ENCODE results near the gene KCNJ18.
"Not testable (repeated sequence)": the region's sequence is repeated elsewhere in the genome, so short reads cannot be mapped to it uniquely, and the experiment has no call there.

The KCNJ18 gene

DNA sequence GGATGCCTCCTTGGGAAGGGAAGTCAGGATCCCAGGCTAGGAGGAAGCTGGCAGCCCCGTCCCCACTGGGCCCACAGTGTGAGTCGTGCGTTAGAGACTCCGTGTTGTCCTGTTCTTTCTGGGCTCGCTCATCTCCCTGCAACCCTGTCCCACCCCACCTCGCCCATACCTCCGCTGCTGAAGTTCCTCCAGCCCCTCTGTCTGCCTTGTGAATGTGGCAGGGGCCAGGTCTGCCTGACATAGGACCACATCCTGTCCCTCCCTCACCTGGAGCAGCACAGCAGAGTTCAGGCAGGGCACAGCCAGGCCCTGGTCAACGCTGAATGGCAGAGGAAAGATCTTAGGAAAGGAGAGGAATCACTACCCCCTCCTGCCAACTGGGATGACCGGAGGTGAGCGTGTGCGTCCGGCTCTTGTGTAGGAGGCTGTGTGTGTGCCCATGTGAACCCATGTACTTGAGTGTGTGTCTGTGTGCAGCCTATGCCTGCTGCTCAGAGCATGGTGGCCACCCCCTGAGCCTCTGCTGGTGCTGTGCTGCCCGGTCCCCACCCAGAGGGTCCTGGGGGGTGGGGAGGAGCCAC lies 12.8 kb downstream of the KCNJ18 start:
- no peak for DNase-seq

- DNase-seq, result not testable (repeated sequence)
These were observed 13.4 kb downstream of the KCNJ18 start for GRCh38 chr17:21705746-21706145.

DNA sequence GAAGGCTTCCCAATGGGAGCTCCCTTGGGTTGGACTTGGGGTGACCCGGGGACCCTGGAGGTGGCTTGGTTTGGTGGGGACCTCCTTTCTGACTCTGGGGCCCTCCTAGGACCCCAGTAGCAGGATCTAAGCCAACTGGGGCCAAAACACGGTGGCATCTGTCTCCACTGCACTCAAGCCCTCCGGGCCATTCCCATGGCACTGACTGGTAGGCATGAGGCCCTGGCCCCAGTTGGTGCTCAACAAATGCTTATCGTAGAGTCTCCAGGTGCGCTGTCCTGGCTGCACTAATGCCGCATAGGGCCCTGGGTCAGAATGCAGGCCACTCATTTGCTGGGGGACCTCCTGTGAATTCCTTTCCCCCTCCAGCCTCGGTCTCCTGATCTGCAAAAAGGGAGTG lies 14.2 kb downstream of the KCNJ18 start:
- DNase-seq, result not testable (repeated sequence)

DNA sequence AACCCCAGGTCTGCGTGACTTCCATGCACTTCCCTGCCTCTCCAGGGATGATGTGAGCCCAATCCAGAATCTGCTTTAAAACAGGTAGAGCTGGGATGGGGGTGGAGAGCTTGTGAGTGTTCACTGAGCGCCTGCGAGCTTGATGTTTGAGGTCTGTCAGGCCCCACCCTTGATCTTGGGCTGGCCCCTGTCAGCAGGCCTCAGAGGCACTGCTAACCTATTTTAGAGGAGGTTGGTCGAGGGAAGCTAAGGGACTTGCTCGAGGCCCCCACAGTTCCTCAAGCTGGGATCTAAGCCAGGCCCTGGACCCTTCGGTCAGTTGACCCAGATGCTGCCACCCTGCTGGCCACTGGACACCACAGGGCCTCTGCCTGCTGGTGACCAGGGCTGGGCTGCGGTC lies 14.8 kb downstream of the KCNJ18 start:
- not testable (repeated sequence) for DNase-seq

GRCh38 chr17:21707711-21708611 lies 15.6 kb downstream of the KCNJ18 start:
- not testable (repeated sequence) for DNase-seq

- not testable (repeated sequence) for DNase-seq
These were observed 16.6 kb downstream of the KCNJ18 start for GRCh38 chr17:21708612-21709535.

GRCh38 chr17:21709994-21710393 lies 17.7 kb downstream of the KCNJ18 start:
- not testable (repeated sequence) for DNase-seq

DNA sequence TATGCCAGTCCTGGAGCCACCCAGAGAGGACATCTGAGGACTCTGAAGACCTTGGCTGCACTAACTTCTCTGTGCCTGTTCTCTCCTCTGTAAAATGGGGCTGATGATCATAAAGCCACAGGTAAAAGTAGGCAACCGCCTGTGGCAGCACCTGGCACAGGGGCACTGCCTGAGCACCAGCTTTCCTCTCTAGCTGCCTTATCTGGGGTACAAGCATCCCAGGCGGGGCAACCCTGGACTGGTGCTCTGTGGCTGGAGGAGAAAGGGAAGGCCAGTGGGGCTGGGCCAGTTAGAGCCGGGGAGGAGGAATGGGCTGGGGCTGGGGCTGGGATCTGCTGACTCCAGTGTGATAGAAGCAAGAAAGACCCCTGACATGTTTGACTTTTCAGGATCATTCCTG lies 18.2 kb downstream of the KCNJ18 start:
- DNase-seq, result not testable (repeated sequence)

- DNase-seq, result no peak
These were observed 18.9 kb downstream of the KCNJ18 start for GRCh38 chr17:21711182-21711581.

DNA sequence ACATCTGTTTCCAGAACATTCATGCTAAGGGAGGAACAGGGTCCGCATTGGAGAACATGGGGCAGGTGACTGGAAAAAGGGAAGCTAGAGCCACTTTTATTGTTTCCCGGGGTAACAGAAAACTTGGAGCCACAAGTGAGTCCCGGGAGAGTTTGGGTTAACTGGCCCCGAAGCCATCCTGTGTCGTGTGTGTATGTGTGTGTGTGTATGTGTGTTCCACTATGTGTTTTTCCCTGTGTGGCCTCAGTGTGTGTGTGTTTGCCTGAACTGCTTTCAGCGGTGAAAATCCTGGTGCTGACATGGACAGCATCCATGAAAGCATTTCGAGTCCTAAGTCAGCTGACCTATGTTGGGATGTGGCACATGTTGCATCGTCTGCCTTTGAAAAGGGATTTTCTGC lies 20.7 kb downstream of the KCNJ18 start:
- not testable (repeated sequence) for DNase-seq

DNA sequence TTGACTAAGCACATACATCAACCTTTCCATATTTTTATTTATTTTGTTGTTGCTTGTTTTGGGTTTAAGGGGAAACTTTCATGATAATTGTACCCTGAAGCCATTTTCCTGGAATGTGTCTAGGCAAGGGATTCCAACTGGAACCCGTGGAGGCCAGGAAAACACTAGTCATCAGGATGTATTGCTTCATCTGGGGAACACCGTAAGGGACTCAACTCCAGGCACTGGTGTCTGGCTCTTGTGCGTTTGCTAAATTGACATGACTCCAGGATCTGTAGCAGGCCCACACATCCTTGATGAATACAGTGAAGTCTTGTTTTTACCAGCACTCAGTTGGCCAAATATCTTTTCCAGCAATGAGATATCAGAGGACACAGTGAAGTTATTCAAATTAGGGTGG lies 21.3 kb downstream of the KCNJ18 start:
- DNase-seq, result not testable (repeated sequence)

DNA sequence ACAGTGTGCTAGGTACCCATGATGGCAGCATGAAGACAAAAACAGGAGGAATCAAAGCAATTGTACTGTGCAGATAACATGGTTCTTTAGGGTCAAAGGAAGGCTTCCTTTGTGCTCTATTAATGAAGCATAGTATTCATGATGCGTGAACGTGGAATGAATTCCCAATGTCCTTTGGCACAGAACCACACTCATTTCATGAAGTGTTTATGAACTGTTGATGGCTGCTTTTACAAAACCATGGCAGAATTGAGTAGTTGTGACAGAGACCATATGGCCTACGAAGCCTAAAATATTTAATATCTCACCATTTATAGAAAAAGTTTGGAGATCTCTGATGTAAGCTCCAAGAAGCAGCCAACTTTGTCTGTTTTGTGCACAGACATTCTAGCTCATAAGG lies 22.4 kb downstream of the KCNJ18 start:
- DNase-seq, result not testable (repeated sequence)

- DNase-seq, result not testable (repeated sequence)
These were observed 23.6 kb downstream of the KCNJ18 start for GRCh38 chr17:21715877-21716276.

GRCh38 chr17:21718971-21719370 lies 26.6 kb downstream of the KCNJ18 start:
- DNase-seq, result not testable (repeated sequence)

- DNase-seq, result not testable (repeated sequence)
These were observed 27.3 kb downstream of the KCNJ18 start for GRCh38 chr17:21719511-21720226.

DNA sequence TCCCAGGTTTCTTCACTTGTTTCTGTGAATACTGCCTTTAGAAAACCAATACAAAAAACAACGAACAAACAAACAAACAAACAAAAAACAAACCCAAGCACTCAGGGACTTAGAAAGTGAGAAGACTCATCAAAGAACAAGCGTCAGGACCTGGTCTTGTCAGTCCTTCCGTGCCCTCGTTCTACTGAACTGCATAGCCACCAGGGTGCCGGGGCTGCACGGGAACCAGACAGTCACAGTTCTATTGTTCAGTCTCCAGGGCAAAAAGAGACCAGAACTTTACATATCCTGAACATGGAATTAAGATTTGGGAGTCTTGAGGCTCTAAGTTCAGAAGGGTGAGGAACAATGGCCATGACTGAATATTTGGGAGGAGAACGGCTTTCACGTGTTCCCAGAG lies 28.2 kb downstream of the KCNJ18 start:
- DNase-seq, result not testable (repeated sequence)

DNA sequence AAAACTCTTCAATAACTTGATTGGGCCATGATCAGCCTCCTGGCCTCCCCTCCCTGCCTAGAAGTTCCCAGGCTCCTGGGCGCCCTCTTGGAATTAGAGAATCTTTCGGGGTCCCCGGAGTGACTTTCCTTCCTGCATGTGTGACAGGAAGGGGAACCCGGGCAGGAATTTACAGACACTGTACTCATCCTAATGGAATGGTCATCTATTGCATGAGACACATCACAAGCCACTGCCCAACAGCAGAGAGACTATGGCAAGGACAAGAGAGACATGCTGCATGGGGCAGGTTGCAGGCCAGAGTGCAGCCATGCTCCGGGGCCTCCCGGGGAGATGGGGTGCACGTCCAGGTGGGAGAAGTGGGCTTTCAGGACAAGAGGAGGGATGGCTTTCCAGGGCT lies 29.9 kb downstream of the KCNJ18 start:
- DNase-seq, result not testable (repeated sequence)

DNA sequence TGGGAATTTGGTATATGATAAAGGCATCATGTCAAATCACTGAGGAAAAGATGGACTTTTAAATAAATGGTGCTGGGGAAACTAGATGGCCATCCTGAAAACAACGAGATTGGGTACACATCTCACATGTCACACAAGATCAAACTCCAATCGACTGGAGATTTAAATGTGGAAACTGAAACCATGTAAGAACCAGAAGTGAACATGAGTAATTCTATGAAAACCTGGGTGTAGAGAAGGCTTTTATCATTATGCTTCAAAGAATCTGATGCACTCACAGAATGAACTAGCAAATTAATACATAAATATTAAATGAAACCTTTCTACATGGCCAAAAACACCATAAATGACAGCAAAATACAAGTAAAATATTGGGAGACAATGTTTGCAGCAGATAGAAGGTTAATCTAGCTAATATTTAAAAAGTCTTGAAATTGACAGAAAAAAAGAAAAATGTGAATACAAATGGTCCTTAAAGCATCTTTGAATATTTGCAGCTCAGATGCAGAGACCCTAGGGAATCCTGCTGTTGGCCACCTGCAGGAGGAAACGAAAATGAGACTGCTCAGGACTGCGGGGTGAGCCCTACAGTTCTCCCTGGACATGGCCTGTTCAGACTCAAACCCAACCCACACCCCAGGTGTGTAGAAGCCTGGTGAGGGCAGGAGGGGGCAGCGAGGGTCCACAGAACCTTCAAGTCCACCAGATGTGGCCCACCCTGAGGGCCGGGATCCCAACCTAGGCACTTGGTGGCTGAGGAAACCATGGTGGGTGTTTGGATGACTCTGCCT lies 32.1 kb downstream of the KCNJ18 start:
- not testable (repeated sequence) for DNase-seq

- DNase-seq, result not testable (repeated sequence)
These were observed 38.8 kb downstream of the KCNJ18 start for GRCh38 chr17:21731076-21731475.

- not testable (repeated sequence) for DNase-seq
These were observed 41.6 kb downstream of the KCNJ18 start for GRCh38 chr17:21733931-21734330.

GRCh38 chr17:21735814-21736213 lies 43.5 kb downstream of the KCNJ18 start:
- not testable (repeated sequence) for DNase-seq

All from NCI-H1694 (cell line).